GM18858 (cell line): ENCODE measurements around the gene FCGR3B.
"Not testable (repeated sequence)": the region's sequence is repeated elsewhere in the genome, so short reads cannot be mapped to it uniquely, and the experiment has no call there.

Experiments used
- ATAC-seq: cut with Tn5 transposase; IDR thresholded peaks from one replicate; pipeline ENCODE4 v1.9.1; 2021; ENCODE audit not compliant: unreplicated experiment

Gene FCGR3B

DNA sequence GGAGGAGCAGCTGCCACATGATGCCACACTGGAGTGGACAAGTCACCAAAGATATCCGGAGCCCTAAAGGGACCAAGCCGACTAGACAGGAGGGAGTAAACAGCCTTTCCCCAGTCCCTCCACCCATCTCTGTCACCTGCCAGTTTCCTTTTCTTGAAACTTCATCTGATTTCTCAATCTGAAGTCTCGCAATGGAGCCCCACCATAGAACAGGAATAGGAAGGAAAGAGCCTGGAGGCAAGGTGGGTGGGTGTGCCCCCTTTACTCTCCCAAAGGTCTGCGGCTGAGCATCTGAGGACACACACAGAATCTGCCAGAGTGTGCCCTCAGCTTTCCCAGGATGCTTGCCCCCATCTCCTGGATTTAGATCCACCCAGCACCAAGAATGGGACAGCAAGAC is at the start of gene FCGR3B:
Gene FCGR3B, minus strand, starts transcription at position 101 of the 400 bp plus-strand sequence. Its CDS starts 82 bp downstream, at position 19.
- ATAC-seq: no peak

DNA sequence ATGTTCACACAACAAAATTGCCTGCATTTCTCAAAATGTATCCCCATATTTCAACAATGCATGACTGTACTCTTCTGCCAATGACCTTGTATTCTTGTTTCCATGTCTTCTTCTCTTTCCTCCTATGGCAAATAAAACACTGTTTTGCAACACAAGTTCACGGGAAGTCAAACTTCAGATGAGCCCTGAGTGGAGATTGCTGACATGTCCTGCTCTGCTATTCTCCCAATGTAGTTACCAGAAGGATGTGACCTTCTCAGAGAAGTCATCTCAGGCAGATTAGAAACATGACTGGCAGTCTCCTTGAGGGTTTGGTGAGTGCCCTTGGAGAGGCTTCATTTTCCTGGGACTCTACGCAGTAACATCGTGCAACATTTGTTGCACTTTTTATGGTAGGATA is 47.5 kb upstream of the FCGR3B start:
- no peak for ATAC-seq

DNA sequence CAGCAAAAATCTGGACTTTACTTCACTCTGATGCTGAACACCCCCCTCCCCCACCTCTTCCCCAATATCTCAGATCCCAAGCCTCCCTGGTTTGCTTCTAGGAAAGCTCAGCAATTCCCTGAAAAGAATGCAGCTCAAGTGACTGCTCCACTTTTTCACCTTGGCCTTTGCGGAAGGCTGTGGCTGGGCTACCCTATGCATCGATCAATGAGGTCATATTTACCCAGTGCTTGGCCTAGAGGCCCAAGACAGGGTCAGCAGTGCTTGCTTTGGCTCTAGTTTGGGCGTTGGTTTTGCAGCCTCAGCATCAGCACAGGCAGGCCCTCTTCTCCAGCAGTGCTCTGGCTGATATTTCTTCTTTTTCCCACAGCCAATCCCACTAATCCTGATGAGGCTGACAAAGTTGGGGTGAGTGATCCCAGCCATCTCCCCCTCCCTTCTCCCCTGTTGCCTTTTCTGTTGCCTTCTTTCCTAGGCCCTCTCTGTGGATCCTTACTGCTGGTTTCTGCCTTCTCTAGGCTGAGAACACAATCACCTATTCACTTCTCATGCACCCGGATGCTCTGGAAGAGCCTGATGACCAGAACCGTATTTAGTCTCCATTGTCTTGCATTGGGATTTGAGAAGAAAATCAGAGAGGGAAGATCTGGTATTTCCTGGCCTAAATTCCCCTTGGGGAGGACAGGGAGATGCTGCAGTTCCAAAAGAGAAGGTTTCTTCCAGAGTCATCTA is 46.1 kb upstream of the FCGR3B start:
- no peak for ATAC-seq

DNA sequence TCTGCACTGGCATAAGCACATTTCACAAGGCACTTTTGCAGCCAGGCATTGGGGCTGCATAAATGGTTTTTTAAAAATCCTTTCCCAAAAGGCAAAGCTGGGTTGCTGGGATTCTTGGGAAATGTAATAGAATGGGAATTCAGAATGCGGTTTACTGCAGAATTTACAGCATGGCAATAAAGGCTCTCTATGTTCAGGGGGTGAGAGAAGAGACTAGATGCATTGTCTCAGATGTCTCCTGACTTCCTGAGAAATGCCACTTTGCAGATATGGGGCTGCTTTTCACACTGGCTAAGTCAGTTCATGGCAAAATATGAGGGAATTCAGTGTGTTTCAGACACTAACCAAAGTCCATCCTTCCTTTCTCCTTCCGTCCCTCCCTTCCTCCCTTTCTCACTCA is 45.5 kb upstream of the FCGR3B start:
- ATAC-seq: no peak

DNA sequence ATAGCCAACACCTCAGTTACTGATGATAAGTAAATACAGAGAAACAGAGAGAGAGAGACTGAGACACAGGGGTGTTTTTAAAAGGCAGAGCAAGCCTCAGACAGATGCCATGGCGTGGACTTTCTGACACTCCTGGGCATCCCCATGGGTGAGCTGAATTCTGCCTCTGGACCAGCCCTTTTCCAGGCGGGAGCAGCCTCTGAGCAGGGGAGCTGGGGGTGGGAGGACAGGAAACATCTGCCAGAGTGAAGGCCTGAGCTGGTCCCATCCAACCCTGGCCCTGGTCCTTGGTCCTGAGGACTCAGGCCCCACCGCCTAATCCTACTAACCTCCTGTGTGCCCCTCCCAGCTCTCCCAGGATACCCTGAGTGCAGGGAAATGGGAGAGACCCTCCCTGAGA is 43.9 kb upstream of the FCGR3B start:
- ATAC-seq: not testable (repeated sequence)

DNA sequence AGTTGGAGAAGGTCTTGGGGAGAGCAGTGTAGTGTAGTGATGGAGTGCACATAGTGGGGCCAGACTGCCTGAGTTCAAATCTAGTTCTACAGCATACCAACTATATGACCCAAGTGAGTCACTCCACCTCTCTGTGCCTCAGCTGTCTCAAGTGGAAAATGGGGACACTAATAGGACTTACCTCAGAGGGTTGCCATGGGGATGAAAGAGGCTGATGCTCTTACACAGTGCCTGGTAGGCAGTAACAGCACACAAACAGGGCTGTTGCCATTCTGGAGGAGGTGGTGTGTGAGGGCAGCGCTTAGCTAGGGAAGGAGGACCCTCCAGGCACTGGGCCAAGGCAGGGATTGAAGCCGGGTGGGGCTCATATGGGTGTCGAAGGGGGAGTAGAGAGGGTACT is 43.5 kb upstream of the FCGR3B start:
- ATAC-seq: not testable (repeated sequence)

DNA sequence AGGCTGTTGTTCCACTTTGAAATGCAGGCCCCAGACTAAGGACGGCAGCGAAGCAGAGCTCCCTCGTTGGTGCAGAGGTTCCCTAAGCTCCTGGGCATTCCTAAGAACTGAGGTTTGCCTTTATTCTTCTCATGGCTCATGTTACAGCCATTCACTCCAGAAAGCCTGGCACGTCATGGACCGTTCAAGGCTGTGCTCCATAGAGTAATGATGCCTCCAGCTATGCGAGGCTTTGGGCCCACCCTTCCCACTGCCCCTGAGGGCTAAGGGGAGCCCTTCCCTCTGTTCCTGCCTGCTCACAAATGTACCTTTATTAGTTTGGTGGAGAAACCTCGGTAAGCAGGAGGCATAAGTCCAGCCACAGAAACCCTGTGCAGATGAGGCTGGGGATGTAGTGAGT is 42.5 kb upstream of the FCGR3B start:
- not testable (repeated sequence) for ATAC-seq

DNA sequence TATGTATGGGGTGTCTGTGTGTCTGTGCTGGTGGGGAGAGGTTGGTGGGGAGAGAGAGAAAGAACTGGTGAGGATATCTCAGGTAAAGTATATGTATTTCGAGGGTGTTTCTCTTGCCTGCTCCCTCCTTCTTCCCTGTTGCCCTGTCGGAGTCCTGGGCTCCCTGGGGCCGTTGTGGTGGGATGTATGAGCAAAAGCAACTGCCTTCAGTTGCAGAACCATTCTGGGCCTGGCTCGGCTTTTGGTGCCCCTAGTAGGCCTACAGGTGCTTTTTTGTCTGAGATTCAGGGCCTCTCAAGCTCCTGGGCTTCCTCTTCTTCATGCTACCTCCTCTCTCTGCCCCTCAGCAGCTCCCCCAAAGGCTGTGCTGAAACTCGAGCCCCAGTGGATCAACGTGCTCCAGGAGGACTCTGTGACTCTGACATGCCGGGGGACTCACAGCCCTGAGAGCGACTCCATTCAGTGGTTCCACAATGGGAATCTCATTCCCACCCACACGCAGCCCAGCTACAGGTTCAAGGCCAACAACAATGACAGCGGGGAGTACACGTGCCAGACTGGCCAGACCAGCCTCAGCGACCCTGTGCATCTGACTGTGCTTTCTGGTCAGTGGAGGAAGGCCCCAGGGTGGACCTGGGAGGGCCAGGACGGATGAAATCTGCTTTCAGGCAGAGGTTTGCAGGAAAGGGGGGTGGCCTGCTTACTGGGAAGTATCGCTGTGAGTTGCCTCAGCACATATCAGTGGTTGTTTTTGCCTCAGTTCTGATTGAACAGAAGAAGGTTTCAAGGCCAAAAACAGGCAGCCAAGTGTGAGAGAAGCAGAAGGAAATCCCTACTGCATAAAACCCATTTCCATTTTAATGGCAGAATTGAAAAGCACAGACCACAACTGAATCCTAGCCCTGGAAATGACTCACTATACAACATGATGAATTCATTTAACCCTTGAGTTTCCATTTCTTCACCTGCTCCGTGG is 40.4 kb upstream of the FCGR3B start:
- ATAC-seq: not testable (repeated sequence)

DNA sequence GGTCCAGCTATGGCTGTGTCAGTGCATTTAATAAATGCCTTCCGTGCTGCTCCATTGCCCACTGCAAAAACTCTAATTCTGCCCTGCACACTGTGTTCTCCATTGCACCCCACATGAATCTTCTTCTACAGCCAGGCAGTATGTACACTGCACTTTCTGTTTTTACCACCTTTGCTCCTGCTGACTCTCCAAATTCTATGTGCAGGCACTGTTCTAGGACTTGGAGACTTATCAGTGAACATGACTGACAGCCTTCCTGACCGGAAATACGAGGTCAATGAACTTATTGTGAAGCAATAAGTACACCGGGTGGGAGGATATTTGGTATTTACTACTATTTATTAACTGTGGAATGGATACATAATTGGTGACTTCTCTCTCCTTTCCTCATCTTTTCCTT is 33.7 kb upstream of the FCGR3B start:
- not testable (repeated sequence) for ATAC-seq

DNA sequence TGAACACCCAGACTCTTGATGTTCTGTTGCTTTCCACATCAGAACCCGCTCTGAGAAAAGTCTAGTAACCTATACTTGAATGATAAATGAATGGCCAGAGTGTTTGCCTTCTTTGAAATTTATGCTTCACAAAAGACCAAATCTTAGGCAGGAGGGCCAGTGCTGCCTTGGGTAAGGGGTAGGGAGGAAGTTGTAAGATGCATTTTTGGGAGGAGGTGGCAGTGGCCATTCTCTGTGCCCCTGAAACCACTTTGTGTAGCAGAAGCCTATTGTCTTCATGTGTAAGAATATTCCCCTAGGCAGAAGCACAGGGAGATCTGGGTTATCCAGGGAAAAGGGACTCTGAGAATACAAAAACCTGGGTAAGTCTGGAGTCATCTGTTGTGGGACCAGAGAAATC is 32.6 kb upstream of the FCGR3B start:
- not testable (repeated sequence) for ATAC-seq

DNA sequence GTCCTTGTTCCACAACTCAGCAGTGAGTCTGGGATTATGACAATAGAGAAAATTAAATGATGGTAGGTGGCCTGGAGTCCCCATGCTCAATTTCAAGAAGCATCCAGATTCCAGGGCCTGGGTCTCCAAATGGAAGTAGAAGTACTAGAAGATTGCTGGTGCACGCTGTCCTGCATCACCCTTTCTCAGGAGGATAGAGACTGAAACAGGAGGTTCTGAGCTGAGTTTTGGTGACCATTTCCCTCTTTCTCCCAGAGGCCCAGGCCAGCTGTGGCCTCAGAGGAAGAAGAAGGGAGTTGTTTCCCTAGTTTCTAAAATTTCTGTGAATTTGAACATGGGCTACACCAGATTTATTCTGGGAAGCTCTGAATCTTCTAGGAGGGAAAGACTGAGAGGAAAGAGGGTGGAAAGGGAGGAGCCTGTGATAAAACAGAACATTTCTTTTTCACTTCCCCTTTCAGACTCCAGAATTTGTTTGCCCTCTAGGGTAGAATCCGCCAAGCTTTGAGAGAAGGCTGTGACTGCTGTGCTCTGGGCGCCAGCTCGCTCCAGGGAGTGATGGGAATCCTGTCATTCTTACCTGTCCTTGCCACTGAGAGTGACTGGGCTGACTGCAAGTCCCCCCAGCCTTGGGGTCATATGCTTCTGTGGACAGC is 31.8 kb upstream of the FCGR3B start, which contains the start of gene FCGR2B:
Gene FCGR2B, plus strand, starts transcription at position 460 of the 656 bp plus-strand sequence. Its CDS starts 99 bp downstream, at position 559.
- not testable (repeated sequence) for ATAC-seq

DNA sequence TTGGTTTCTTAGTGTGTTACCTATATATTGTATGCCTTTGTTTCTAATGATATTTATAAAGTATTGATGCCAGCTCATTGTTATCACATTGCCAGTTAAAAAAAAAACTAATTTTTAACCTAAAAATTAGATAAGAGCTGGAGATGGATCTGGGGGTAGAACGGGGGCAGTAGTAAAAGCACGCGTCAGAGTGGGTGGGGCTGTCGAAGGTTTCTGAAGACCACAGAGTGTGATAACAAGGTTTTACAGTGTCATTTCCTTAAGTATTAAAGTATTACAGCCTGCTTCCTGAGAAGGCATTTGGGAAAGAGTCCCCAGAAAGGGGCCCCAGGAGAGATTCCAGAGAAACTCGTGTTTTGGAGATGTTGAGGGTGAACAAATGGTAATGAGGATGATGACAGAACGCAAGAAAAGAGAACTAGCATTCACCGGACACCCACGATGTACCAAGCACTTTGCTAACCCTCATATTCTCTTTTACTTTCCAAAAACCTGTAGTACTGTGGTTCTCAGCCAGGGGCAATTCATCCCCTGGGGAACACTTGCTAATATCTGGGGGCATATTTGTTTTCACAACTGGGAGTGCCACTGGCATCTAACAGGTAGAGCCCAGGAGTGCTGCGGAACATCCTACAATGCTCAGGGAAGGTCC is 30.8 kb upstream of the FCGR3B start:
- ATAC-seq: not testable (repeated sequence)

DNA sequence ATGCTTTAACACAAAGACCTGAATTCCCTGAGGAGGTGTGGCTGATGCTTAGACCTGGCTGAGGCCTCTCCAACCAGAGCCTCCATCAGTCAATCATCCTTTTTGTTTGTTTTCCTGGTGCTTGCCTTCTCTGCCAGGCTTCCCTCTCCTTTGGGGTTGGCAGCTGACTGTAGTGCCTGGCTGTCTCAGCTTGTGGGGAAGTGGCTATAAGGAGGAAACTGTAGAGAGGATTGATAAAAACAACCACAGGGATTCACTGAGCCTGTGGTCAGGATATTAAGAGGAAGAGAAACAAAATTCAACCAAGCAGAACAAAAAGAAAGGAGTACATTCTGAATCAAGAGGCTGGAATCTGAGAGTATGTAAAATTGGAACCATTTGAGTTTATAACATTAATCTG is 27.5 kb upstream of the FCGR3B start:
- ATAC-seq: not testable (repeated sequence)

DNA sequence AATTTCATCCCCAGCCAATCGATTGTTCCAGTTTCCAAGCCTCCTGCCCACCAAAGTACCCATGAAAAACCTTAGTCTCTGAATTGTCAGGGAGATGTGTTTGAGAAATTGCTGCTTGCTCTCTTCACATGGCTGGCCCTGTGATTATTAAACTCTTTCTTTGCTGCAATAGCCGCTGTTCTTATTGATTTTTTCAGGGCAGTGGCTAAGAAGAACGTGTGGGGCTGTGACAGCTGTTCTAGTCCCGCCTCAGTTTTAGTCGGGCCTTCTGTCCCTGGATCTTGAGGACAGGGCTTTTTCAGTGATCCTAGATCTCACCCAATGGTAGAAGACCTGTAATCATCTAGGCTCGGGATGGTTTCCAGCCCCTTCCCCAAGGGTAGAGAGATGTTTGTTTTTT is 23.0 kb upstream of the FCGR3B start:
- not testable (repeated sequence) for ATAC-seq

DNA sequence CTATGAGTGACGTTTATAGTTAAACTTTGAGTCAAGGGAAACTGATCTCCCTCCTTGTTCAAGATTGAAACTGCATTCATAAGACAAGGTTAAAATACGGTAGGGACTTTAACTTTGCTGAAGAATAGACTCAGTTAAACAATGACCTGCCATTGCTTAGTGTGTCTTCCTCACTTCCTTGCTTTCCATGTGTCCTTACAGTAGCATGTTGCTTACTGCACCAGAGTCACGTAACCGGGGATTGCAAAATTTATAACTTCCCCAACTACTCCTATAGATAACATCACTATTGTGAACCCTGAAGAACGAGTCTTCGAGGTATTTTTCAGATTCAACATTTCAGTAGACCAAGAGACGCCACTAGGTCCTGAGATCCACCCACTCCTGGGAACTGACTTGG is 22.6 kb upstream of the FCGR3B start:
- ATAC-seq: not testable (repeated sequence)

DNA sequence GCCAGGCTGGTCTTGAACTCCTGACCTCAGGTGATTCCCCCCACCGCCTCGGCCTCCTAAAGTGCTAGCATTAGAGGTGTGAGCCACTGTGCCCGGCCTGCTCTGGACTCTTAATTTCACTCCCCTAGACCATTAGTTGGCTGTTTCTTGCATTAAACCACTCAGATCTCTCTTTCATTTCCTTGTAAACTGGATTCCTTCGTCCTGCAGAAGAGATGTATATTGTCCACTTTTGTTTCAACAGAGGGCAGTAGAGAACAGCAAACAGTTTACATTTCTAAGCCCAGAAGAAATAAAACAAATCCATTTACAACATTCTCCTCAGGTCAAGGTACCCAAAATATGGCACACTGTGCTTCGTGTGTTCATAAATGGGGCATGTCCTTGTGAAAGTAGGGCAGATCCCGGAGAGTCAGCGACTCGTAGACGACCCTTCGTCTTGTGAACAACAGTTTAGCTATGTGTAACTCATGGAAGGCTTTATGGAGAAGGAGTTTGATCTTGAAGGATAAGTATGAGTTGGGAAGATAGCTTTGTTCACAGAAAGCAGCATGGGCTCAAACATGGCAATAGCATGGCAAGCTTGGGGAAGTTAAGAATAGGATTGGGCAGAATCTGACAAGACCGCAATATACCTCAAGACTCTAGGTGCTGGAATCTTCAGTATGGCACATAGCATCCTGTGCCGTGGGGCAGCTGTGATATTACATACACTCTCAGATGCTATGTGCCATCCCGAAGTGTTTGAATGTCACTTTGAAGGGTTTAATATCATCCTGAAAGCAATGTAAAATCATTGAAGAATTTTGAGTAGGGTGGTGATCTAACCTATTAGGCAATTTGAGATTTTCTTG is 16.8 kb upstream of the FCGR3B start:
- ATAC-seq: not testable (repeated sequence)

DNA sequence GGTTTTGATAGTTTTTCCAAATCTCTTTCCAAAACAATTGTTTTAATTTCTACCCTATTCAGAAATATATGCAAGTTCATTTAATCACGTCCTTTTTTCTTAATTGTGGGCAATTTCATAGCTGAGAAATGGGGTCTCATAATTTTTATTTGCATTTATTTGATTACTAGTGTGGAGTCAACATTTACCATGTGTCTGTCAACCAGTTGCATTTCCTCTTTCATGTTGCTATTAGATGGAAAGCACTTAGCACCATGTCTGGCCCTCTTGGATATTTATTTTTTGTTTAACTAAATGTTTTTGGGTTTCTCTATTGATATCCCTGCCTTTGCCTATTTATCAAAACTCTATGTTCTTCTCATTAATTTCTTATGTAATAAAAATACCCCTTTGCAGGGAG is 13.9 kb upstream of the FCGR3B start:
- not testable (repeated sequence) for ATAC-seq

DNA sequence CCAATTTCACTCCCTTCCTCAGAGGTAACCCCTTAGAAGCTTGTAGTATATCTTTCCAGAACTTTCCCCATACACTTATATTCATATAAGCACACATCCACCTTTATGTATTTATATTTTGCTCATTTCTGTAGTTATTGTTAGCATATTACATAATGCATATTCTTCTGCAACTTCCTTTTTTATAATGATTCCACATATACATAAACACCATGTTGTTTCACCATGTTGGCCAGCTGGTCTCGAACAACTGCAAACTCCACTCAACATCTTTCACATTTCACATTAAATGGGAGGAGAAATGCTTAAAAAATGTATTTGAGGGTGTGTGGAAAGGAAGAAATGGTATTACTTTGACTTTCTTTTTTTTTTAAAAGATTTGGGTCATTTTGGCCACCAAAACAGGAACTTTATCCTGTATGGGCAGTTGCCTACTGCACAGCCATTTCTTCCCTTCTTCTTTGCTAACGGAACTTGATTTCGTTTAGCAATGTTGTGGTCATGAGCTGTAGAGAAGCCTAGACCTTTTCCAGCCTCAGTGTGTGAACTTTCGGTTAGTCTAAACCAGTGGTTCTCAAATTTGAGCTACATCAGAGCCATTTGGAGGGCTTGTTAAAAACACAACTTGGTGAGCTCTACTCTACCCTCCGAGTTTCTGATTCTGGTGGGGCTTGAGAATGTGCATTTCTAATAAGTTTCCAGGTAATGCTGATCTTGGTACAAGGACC is 12.7 kb upstream of the FCGR3B start:
- ATAC-seq: not testable (repeated sequence)

DNA sequence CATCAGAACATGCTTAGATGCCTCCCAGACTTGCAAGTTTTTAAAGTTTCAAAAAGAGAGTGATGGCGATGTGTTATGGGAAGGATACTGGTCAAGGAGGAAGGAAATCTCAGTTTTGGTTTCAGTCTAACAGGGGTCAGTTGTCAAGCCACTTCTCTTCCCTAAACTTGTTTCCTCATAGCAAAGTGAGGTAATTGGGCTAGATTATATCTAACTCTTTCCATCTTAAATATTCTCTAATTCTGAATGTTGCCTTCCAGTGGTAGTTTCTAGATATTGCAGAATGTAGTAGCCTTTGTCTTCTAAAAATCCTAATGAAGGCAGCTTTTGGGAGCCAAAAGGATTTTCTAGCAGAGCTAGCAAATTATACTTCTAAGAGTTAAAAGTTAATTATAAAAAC is 11.7 kb upstream of the FCGR3B start:
- ATAC-seq: not testable (repeated sequence)
